GM06990 (cell line): ENCODE data around the gene BCAP31.

Experiments
- DNase-seq: peaks from one replicate; pipeline ENCODE4 v3.0.0-alpha.2; 2011; ENCODE audit not compliant: insufficient read length; ENCODE audit errors: extremely low read depth
- H3K27me3 ChIP-seq: replicated peaks from 2 replicates; pipeline ENCODE4 v1.6.0; 2011; ENCODE audit warnings: low read length; ENCODE audit not compliant: control insufficient read depth, insufficient read depth
- H3K36me3 ChIP-seq: 2 replicates; pipeline ENCODE4 v1.5.1; 2011; ENCODE audit warnings: low read length; ENCODE audit not compliant: control insufficient read depth, insufficient read depth
- H3K4me3 ChIP-seq: replicated peaks from 2 replicates; pipeline ENCODE4 v1.5.1; 2011; ENCODE audit warnings: low read depth, mild to moderate bottlenecking, control low read depth, low read length
- TF ChIP-seq, protein P1 (sequence below): IDR thresholded peaks from 2 replicates; pipeline ENCODE4 v1.5.1; 2011; ENCODE audit warnings: low read length, control low read depth, mild to moderate bottlenecking, inconsistent platforms; ENCODE audit not compliant: insufficient read depth, poor library complexity, severe bottlenecking

BCAP31 gene

GRCh38 chrX:153689654-153690465 is 34.3 kb downstream of the BCAP31 start:
- no peaks in the 10 kb centered on the region for H3K36me3 ChIP-seq
- TF ChIP-seq, protein P1, sequence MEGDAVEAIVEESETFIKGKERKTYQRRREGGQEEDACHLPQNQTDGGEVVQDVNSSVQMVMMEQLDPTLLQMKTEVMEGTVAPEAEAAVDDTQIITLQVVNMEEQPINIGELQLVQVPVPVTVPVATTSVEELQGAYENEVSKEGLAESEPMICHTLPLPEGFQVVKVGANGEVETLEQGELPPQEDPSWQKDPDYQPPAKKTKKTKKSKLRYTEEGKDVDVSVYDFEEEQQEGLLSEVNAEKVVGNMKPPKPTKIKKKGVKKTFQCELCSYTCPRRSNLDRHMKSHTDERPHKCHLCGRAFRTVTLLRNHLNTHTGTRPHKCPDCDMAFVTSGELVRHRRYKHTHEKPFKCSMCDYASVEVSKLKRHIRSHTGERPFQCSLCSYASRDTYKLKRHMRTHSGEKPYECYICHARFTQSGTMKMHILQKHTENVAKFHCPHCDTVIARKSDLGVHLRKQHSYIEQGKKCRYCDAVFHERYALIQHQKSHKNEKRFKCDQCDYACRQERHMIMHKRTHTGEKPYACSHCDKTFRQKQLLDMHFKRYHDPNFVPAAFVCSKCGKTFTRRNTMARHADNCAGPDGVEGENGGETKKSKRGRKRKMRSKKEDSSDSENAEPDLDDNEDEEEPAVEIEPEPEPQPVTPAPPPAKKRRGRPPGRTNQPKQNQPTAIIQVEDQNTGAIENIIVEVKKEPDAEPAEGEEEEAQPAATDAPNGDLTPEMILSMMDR: no peak
- H3K4me3 ChIP-seq: no peak overlapping the region
- no peaks in the 10 kb centered on the region; the same call in 1 of the 2 replicates for H3K27me3 ChIP-seq
- DNase-seq: no peak

DNA sequence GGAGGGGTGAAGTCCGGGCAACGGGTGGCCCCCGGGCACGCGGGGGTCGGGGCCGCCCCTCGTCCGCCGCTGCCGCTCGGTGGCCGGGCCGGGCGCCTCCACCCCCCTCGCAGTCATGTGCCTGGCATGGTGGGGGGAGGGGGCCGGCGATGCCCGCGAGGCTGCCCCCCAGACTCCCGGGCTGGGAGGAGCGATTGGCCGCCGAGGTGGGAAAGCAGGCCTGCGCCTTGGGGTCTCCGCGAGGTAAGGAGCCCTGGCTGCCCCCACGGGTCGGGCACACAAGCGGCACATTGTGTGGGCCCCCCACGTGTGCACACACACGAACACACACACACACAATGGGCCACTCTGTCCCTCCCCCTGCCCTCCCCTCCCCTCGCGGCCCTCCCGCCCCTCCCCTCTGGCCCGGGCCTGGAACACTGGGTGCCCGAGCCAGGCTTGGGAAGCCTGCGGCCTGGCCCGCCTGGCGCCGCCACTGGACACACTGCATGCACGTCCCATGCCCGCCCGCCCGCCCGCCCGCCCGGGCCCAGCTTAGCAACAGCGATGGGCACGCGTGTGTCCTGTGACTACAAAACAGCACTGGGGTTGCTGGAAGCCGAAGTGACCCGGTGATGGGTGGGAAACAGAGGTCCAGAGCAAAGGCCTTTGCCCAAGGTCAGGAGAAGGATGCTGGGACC is 35.1 kb downstream of the BCAP31 start:
- DNase-seq: no peak
- Histone ChIP-seq H3K4me3 (no peak overlapping the region), H3K36me3 (no peaks in the 10 kb centered on the region), H3K27me3 (no peaks in the 10 kb centered on the region; the same call in 1 of the 2 replicates)
- TF ChIP-seq, protein P1: no peak

GRCh38 chrX:153688506-153688905 is 35.7 kb downstream of the BCAP31 start:
- H3K4me3 ChIP-seq: no peak overlapping the region
- no peaks in the 10 kb centered on the region; the same call in 1 of the 2 replicates for H3K27me3 ChIP-seq
- no peaks in the 10 kb centered on the region for H3K36me3 ChIP-seq
- TF ChIP-seq, protein P1: no peak
- no peak for DNase-seq

- TF ChIP-seq, protein P1: no peak
- H3K27me3 ChIP-seq: no peaks in the 10 kb centered on the region; the same call in 1 of the 2 replicates
- H3K4me3 ChIP-seq: no peak overlapping the region
- no peak for DNase-seq
- no peaks in the 10 kb centered on the region for H3K36me3 ChIP-seq
These were observed 36.1 kb downstream of the BCAP31 start for GRCh38 chrX:153688071-153688470.

DNA sequence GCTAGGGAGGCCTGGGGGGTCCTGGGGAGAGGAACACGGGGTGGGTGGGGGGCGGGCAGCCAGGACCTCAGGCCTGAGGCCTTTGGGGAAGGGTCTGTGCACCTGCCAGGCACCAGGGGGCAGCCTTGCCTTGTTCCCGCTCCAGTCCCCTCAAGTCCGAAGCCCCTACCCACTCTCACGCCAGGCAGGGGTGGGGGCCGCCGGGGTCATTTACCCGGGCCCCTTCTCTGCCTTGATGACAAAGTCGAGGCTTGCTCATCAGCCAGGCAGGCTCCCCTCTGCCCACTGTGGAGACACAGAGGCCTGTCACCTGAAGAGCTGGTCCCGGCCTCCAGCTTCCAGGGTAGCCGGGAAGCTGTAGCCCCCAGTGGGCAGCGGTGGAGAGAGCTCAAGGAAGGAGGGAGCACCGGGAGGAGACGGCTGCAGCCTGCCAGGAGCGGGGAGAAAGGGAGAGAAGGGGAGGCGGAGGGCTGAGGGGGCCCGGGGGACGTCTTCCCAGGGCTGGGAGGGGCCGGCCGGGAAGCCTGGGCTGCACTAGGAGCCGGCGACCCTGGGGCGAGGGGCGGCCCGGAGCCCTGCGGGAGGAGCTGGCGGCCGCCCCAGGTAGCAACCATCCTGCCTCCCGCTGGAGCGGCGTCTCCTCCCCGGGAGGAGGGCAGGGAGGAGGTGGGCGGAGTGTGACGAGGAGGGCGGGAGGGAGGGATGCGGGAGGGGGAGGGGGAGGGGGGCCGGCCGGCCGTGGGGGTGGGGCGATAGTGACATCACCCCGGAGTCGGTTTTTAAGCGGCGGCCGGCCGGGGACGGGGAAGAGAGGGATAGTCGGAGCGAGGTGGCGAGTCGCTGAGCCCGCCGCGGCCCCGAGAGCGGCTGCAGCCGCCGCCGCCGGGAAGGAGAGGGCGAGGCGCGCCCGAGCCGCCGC is 36.8 kb downstream of the BCAP31 start, which contains the start of gene SLC6A8:
Gene SLC6A8, plus strand, starts transcription at position 806 of the 919 bp plus-strand sequence. CDS start 649 bp downstream, outside the sequence.
- no peak for DNase-seq
- H3K27me3 ChIP-seq: no peaks in the 10 kb centered on the region; the same call in 1 of the 2 replicates
- no peak within 1 kb of the TSS; the same call in 1 of the 2 replicates for H3K4me3 ChIP-seq
- TF ChIP-seq, protein P1: peak; percentile 42
- no peaks in the 10 kb centered on the region for H3K36me3 ChIP-seq
